GM12878 (cell line): Measurements from ENCODE around the gene UST.

Source experiments
- CBX3 ChIP-seq: fragments of 200-600 bp; sonication (generic); IDR thresholded peaks from 2 replicates; pipeline ENCODE4 v1.6.1; 2016; ENCODE audit warnings: low read depth, borderline replicate concordance
- CREM ChIP-seq: IDR thresholded peaks from 2 replicates; pipeline ENCODE4 v1.6.1; 2014; ENCODE audit warnings: antibody characterized with exemption, low read depth
- ESRRA ChIP-seq: IDR thresholded peaks from 2 replicates; pipeline ENCODE4 v1.6.1; 2012; ENCODE audit warnings: mild to moderate bottlenecking, low read length, improper control_type of control experiment
- ETV6 ChIP-seq, 2 experiments: fragments of 450-650 bp in 1 of 2; IDR thresholded peaks in 1 of 2; conservative IDR thresholded peaks in 1 of 2; 2 replicates each; pipeline ENCODE4 v1.6.1; 2014; ENCODE audit warnings: antibody characterized with exemption in 1 of 2, borderline replicate concordance in 1 of 2, low read depth in 1 of 2, mild to moderate bottlenecking in 1 of 2, moderate library complexity in 1 of 2
- HCFC1 ChIP-seq: fragments of 150-350 bp; IDR thresholded peaks from 2 replicates; pipeline ENCODE4 v1.6.1; 2014; ENCODE audit warnings: low read length
- MYC ChIP-seq: IDR thresholded peaks from 2 replicates; pipeline ENCODE4 v1.6.1; 2011; ENCODE audit warnings: mild to moderate bottlenecking, low read length, moderate library complexity, inconsistent platforms; ENCODE audit not compliant: insufficient read depth, insufficient replicate concordance, insufficient read length, severe bottlenecking
- NFYB ChIP-seq: IDR thresholded peaks from 2 replicates; pipeline ENCODE4 v1.6.1; 2011; ENCODE audit warnings: low read depth, mild to moderate bottlenecking, low read length, improper control_type of control experiment, moderate library complexity; ENCODE audit not compliant: insufficient read depth
- POLR2A ChIP-seq: IDR thresholded peaks from 2 replicates; pipeline ENCODE4 v1.6.1; 2011; ENCODE audit warnings: low read depth, mild to moderate bottlenecking, low read length
- TCF3 ChIP-seq: IDR thresholded peaks from 2 replicates; pipeline ENCODE4 v1.6.1; 2012; ENCODE audit warnings: low read depth, mild to moderate bottlenecking, low read length, borderline replicate concordance; ENCODE audit not compliant: insufficient read depth
- TCF7 ChIP-seq: IDR thresholded peaks from 2 replicates; pipeline ENCODE4 v1.6.1; 2014; ENCODE audit warnings: antibody characterized with exemption, borderline replicate concordance
- TF ChIP-seq, protein P1 (sequence below), 3 experiments: IDR thresholded peaks in 2 of 3; conservative IDR thresholded peaks in 1 of 3; 2 replicates each; pipeline ENCODE4 v1.5.1; 2011; ENCODE audit warnings: low read depth in 3 of 3, low read length in 3 of 3, mild to moderate bottlenecking in 3 of 3, control low read depth in 2 of 3, moderate library complexity in 2 of 3, inconsistent platforms in 1 of 3, mixed read lengths in 1 of 3; ENCODE audit not compliant: control insufficient read depth in 2 of 3, insufficient read depth in 1 of 3; ENCODE audit errors: extremely low read depth in 1 of 3
- TF ChIP-seq, protein P2 (sequence below): IDR thresholded peaks from 2 replicates; pipeline ENCODE4 v1.6.1; 2012; ENCODE audit warnings: mild to moderate bottlenecking, low read depth, low read length

DNA sequence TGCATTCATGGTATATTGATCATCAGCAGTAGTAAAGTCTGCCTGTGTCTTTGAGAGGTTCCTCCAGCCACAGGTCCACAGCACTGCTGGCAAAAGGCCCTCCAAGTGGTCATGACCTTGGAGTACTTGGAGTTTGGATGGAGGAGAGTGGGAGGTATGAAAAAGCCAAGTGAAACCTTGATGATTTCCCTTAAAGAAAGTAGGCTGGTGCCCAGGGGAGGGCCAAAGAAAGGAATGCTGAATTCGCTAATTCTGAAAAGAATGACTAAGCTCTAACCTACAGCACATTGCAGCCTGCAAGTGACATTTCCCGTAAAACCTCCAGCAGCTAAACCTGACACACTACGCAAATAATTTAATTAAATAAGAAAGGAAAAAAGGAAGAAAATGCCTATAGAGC lies 347.3 kb downstream of the UST start:
- no peak for TF ChIP-seq TCF7
- TF ChIP-seq TCF3 = no peak
- no peak for TF ChIP-seq CBX3
- TF ChIP-seq, protein P1, sequence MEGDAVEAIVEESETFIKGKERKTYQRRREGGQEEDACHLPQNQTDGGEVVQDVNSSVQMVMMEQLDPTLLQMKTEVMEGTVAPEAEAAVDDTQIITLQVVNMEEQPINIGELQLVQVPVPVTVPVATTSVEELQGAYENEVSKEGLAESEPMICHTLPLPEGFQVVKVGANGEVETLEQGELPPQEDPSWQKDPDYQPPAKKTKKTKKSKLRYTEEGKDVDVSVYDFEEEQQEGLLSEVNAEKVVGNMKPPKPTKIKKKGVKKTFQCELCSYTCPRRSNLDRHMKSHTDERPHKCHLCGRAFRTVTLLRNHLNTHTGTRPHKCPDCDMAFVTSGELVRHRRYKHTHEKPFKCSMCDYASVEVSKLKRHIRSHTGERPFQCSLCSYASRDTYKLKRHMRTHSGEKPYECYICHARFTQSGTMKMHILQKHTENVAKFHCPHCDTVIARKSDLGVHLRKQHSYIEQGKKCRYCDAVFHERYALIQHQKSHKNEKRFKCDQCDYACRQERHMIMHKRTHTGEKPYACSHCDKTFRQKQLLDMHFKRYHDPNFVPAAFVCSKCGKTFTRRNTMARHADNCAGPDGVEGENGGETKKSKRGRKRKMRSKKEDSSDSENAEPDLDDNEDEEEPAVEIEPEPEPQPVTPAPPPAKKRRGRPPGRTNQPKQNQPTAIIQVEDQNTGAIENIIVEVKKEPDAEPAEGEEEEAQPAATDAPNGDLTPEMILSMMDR (IDR thresholded peaks at IDR 0.05 in 2 of 3, conservative IDR thresholded peaks at IDR 0.05 in 1 of 3; ENCODE audit: control insufficient read depth in 2 of 3, extremely low read depth in 1 of 3, insufficient read depth in 1 of 3, low read depth in 3 of 3, low read length in 3 of 3) = no peak
- TF ChIP-seq ETV6 (conservative IDR thresholded peaks at IDR 0.05 in 1 of 2, IDR thresholded peaks at IDR 0.05 in 1 of 2; ENCODE audit: borderline replicate concordance in 1 of 2, low read depth in 1 of 2) = no peak
- TF ChIP-seq MYC = no peak
- no peak for TF ChIP-seq POLR2A
- no peak for TF ChIP-seq CREM
- no peak for TF ChIP-seq HCFC1
- no peak for TF ChIP-seq ESRRA
- TF ChIP-seq, protein P2, sequence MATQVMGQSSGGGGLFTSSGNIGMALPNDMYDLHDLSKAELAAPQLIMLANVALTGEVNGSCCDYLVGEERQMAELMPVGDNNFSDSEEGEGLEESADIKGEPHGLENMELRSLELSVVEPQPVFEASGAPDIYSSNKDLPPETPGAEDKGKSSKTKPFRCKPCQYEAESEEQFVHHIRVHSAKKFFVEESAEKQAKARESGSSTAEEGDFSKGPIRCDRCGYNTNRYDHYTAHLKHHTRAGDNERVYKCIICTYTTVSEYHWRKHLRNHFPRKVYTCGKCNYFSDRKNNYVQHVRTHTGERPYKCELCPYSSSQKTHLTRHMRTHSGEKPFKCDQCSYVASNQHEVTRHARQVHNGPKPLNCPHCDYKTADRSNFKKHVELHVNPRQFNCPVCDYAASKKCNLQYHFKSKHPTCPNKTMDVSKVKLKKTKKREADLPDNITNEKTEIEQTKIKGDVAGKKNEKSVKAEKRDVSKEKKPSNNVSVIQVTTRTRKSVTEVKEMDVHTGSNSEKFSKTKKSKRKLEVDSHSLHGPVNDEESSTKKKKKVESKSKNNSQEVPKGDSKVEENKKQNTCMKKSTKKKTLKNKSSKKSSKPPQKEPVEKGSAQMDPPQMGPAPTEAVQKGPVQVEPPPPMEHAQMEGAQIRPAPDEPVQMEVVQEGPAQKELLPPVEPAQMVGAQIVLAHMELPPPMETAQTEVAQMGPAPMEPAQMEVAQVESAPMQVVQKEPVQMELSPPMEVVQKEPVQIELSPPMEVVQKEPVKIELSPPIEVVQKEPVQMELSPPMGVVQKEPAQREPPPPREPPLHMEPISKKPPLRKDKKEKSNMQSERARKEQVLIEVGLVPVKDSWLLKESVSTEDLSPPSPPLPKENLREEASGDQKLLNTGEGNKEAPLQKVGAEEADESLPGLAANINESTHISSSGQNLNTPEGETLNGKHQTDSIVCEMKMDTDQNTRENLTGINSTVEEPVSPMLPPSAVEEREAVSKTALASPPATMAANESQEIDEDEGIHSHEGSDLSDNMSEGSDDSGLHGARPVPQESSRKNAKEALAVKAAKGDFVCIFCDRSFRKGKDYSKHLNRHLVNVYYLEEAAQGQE = no peak
- TF ChIP-seq NFYB = no peak
